Stimulated activated CD4-positive, alpha-beta T cell treated with anti-CD3 and anti-CD28 coated beads, Interleukin-2, amount 100 ng/mL, for 48 hours (primary cell): ENCODE measurements around the gene DCP2.
A peak's percentile ranks its signal among the peaks of the same experiment; 100 is the strongest.

Experiments used
- DNase-seq, 2 donors: peaks; one replicate each; pipeline ENCODE4 v3.0.0-alpha.2; 2020

DCP2 gene

DNA sequence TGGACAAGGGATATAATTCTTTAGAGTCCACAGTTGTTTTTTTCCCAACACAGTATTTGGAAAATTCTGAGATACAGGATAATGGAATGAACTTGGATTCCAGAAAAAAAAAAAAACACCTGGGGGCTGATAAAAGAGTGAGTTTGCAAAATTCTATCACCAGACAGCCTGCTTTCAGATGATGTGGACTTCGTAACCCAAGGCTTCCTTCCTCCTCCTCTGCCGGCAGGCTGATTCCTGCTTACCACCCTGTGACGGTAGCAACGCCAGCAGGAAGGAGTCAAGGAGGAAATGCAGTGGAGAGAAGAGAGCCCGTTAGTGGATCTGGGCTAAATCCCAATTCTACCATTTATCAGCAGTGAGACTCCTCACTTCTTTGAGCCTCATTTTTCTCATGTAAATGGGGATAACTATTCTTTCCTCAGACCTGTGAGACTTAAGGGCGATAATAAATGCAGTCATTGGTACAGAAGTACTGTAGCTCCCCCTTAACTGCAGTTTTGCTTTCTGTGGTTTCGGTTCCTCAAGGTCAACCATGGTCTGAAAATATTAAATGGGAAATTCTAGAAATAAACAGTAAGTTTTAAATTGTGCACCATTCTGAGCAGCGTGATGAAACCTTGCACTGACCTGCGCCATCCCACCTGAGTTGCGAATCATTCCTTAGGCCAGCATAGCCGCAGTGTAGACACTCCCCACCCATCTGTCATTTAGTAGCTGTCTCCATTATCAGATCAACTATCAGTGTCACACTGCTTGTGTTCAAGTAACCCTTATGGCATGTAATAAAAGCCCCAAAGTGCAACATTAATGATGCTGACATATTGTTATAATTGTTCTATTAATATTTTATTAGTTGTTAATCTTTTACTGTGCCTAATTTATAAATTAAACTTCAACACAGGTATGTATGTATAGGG lies 71.4 kb downstream of the DCP2 start:
- DNase-seq = no peak

DNA sequence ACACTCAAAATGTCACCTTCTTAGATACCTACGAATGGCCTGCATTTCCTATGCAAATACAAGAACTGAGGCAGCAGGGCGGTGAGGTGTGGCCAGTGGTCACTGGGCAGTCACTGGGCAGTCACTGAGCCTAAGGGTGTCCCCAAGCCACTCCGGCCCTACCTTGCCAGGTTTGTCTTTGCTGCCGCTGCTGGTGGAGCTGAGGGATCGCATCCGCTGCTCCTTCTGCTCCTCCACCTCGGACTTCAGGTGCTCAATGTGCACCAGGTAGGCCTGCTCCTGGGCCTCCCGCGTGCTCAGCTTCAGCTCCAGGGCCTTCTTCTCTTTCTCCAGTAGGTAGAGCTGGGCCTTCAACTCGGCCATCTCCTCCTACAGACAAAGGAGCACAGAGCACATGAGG lies 72.3 kb downstream of the DCP2 start:
- DNase-seq = no peak

DNA sequence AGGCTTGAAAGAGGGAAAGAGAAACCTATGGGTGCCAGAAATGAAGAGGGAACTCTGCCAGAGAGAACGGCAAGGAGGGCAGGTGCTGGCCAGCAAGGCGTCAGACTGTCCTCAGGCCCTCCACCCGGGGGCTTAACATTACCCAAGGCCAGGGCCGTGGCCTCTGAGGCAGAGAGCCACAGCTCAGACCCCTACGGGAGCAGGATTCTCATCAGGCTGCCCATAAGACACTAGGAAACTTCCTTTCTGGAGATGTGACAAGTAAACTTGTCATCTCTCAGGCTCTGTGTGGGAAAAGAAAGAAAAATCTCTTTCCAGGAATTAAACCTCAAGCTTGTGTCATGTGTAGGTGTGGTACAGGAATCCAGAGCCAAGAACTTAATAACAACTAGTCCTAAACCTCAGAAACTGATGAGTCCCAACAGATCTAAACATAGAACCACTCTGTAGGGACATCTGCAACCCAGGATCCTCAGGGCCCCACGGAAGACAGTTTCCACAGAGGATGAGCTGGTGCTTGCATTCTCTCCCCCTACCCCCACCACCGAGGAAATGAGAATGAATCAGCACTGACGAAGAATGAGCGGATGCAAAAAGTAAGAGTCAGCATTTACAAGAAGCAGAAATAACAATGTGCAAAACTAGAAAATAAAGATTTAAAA lies 74.3 kb downstream of the DCP2 start:
- DNase-seq = peak; percentile 18 to 30

DNA sequence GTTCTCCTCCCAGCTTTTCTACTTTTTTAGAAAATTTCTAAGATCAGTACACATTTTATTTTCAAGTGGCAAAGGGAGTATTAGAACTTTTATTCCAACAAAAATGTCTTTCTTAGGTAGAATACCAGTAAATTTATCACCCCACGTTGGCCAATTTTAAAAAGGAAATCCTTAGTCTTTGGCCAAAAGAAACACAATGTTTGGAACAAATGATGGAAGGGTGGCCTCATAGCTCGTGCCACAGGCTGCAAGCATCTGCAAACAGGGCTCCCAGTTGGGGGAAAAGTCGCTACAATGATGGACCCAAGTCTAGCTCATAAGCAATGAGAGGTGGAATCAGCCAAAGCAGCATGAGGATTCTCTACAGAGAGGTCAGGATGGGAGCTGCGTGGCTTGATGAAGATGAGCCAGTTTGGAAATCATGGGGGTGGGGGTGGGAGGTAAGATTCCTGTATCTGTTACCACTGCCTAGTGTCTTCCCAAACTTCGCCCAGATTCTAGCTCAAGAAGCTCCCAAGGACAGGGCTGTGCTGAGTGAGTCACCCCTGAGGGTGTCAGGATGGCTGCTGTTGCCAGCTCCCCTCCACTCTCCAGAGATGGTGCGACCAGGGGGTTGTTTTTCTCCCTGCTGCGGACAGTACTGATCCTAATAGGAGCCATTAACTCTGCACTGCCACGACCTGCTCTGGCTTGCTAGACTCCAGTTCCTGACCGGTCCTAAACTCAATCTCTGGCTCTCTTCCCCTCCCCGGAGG lies 75.6 kb downstream of the DCP2 start:
- DNase-seq = no peak

DNA sequence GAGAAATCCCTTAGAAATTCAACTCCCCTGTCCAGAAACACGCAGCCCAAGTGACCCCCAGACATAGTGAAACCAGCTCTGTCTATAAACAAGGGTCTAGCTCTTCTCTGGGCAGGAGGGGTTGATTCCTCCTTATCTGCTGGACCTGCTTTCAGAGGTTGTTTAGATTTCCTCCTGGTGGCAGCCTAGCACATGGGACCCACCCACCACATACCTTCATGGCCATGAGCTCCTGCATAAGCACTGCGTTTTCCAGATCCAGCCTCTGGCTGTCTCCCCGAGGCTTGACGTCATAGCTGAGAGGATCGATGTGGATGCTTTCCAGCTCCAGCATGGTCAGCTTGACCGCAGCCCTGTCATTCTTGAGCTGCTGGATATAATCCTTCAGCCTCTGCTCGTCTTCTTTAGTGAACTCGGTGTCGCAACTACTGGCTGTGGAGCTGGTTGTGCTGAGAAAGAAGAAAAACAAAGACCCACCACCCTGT lies 77.0 kb downstream of the DCP2 start:
- no peak for DNase-seq

DNA sequence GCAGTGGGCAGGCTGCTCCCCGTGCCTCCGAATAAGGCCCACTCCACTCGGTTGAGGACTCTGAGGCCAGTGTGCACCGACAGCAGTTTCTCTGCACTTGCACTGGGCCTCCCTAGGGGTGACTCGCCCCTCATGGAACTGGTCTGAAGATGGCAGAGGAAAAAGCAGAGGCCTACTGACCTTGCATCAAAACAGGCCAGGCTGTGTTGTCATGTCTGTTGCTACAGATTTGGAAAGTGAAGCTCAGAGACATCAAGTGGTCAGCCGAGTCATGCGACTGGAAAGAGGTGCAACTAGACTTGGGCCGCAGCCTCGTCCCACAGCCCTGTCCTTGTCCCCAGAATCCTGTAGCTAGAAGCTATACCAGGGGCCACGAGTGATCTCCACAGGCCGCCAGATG lies 78.3 kb downstream of the DCP2 start:
- DNase-seq = no peak

DNA sequence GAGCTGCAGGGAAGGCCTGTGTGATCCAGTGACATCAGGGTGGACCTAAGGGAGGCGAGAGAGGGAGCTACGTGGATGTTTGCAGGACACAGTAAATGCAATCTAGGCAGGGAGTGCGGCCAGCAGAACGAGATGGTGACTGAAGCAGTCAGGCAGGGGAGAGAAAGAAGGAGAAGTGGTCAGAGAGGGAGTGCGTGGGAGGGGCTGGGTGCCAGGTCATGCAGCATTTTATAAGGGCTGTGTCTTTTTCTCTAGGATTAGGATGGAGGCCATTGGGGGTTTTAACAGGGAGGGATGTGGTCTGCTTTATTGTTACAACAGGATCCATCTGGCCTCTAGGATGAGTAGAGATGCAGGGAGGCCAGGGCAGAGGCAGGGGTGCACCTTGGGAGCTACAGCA lies 80.4 kb downstream of the DCP2 start:
- no peak for DNase-seq

DNA sequence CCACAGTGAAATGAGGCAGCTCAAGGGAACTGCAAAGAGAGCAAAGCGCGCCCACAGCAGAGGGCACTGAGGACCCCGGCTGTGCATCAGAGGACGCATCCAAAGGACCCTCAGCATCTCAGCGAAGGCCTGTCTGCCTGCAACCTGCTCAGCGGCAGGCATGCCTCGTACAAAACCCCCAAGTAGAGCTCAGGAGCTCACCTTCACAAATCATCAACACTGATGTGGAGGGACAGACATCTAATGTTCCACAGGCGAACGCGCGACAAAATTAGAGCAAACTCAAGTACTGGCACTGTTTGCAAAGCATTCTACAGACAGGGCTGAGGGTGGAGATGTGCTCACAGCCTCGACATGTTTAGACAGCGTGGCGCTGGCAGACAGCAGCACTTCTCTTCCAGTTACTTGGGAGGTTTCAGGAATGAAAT lies 81.0 kb downstream of the DCP2 start:
- DNase-seq = no peak

DNA sequence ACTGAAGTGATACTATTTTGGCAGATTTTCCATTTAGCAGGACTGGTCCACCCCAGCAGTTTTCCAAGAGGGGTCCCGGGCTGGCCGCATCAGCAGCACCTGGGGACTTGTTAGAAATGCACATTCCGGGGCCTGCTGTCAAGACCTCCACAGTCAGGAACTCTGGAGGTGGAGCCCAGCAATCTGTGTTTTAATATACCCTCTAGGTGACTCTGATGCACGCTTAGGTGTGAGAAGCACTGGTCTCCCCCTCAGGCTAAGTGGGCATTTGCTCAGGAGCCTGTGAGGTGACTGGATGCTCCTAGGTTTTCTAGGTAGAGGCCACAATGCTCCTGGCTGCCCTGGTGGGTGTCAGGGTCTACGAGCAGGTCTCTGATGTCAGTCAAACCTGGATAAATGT lies 81.7 kb downstream of the DCP2 start:
- DNase-seq = no peak

DNA sequence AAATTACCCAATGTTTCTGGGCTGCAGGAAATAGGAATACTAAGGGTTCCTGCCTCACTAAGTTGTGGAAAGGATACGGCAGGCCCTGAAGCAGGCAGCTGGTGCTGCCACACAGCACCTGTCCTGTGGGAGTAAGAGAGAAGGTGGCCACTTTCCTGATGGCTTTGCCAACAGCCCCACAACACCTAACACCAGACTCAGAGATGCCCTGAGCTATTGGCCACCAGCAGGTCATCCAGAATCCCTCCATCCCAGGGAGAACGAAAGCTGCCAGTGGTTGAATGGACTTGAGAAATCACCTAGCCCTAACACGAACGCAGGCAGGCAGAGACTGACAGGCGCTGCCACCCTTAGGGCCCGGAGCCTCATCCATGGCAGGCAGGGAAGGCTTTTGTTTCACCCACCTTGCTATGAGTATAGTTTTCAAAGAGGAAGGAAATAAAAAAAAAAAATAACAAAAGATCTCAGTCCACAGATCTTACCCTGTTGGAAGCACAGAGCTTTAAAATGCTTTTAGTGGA lies 82.2 kb downstream of the DCP2 start:
- no peak for DNase-seq

DNA sequence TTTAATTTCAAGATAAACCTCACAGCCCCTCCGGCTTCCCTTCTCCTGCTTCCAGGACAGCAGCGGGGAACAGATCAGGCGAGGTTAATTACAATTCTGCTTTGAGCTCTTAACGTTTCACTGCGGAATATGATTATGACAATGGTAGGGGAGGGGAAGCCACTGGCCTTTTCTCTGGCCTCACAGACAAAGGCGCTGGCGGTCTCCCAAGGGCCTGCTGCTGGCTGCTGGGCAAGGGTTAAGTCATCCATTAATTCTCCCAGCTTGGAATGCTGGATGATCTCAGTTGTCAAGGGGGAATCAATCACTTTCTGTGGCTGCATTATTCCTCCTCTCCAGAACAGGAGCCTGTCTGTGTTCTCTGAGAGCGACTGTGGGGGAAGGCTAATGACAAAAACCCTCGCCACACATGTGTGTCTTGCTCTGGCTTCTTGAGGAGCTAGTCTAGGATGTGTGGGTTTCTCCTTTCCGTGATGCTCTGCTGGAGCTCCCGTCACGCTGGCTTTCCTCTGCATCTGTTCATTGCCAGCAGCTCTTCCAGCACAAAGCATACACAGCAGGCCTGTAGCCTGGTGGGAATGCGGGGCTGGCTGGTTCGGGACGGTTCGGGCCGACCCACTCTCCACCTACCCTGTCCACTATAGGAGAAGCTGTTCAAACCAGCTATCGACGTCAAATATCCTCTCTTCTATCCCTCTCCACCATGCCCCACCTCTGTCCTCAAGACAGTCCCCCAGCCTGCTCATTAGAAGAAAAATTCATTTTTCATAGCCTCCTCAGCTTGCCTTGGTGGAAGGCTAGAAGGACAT lies 82.8 kb downstream of the DCP2 start:
- DNase-seq = no peak

DNA sequence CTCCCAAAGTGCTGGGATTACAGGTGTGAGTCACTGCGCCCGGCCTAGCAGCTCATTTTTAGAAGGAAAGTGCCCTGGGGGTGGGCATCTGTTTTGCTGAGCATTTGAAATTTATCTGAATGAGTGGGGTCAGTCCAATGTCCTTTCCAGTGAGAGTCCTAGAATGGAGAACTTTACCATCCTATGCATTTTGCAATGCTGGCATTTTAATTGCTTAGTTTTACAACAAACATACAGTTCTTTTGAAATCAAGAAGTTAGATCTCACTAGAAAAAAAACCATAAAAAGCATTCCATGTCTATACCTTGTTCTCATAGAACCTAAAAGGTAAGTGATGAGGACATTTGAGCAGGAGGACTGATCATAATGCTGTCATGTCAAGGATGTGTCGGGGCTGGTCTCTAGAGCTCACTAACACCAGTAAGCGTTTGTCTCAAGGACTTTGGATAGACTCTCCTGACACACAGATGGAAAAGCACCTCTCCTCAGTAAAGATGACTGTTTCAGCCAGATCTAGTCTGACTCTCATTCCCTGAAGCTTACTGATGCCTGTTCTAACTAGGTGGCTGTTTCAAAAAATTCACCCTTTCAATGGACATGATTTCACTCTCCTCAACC lies 83.9 kb downstream of the DCP2 start:
- no peak for DNase-seq

DNA sequence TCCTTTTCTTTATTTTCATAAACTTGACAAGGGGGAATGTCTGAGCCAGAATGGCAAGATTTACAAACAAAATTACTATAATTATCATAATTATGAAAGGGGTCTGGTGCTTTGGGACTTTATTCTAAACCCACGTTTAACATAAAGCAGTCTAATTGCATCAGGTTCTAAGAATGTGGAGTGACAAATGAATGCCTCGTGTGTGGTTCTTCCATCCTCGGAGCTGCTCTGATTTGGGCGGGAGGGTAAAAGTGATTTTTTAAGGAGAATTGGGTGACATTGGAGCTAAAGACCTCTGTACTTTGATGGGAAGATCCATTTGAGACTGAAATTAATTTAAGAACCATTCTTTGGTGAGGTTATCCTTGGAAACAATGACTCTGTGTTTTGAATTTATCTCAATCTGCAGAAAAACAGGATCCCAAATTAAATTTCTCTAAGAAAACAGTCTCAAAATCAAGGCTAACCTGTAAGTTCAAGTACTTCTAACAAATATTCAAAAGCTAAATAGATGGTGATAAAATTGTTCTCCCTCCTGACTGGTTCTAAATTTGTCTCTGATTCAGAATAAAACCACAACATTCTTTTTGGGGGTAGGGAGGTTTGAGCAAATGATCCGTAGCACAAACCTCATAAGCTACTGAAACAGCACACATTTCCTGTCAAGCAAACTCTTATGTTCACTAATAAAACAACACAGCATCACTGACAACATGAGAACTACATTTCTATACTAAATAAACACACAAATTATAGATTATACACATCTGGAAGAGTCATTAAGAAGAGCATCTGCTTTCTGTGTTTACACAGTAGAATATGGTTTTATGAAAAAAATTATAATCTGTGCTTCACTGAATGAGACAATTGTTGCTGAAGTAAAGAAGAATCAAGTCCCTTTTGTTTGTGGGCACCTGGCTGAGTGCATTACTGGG lies 85.5 kb downstream of the DCP2 start:
- DNase-seq = no peak

DNA sequence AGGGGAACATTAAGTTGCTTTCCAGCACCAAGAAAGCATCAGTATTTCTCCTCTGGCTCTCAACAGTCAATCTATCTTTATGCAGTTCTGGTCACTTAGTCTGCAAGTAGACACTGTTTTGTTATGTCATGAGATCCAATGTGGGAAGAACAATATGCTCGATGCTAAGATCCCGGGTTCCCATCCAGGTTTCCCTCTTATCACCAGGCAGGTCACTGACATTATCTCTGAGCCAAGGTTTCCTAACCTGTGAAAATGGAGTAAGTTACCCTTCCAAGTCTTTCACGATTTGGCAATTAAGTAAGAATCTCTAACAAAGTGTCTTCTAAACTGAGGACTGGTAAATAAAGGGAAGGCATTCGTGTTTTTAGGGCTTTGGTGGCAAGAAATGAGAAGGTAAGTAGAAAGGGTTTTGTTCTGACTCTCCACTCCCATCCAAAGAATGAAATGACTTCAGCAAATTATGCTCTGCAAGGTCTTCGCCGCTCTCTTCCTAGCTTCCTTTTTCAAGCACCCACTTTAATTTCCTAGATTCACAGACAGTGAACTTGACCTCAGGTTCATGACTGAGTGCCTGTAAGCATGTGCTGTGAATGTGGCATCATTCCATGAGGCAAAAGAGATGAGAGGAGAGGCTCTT lies 86.4 kb downstream of the DCP2 start:
- DNase-seq = no peak

DNA sequence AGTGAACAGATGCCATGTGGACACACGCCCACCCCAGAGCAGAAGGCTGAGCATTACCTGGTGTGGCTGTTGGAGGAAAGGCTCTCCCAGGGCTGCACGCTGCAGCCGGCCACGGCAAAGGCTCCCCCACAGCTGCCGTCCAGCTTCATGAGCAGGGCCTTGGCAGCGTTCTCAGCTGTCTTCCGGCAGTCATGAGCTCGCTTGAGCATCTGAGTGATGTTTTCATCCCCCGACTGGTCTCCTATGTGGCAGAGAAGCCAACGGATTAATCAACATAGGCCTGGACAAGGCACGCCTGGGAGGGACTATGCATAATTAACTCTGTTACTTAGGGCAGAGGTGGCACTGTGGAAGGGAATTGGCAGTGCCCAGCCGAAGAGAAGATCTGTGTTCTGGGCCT lies 87.3 kb downstream of the DCP2 start:
- no peak for DNase-seq

DNA sequence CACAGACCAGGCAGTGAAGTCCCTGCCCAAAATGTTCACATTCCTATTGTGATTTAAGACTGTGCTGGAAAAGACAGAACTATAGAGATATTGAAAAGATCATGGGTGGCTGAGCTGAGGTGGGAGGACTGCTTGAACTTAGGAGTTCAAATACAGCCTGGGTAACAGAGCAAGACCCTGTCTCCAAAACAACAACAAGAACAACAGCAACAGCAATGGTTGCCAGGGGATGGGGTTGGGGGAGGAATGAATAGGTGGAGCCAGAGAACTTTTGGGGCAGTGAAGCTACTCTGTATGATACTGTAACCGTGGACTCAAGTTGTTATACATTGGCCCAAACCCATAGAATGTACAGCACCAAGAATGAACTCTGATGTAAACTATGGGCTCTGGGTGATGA lies 88.2 kb downstream of the DCP2 start:
- DNase-seq = no peak

DNA sequence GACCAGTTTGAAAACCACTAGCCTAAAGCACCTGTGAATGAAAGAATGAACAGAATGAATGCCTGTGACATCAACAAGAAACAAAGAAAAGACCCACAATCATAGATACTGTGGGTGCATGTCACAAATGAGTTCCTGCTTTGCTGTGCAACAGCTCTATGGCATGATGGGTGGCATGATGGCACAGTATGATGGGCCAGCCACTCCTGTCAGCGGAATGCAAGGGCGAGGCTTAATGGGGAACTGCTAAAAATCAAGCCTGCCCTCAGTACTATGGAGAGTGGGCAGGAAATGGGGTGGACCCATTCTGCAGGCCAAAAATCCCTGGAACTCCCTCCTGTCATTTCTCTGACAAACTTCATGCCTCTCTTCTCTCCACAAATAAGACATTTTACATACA lies 89.0 kb downstream of the DCP2 start:
- DNase-seq = no peak

DNA sequence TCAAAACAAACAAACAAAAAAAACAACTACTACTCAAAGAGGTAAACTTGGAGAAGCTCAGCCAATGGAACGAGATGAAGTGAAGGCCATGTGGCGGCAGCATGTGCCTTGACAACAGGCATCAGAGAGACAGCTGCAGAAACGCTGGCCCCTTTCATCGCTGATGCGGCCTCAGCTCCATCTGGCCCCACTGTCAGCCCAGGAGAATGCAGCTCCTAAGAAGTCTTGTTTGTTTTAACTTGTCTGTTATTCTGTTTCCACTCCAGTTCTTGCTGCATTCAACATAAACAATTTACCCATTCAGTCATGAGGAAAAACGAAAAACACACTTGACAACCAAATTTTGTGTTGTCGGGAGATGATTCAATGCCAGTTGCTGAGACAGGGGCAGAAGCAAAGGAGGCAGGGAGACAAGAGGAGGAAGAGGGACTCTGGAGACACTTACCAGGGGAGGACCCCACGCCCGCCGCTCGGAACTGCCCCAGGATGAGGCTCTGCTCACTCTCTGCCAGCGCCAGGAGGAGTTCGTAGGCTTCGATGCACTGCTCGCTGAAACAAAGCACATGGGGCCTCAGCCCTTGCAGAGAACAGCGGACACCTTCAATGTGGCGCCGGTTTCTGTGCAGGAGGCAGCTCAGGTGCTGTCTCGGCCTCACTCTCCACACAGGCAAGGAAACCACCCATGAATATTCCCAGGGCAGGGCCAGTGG lies 91.2 kb downstream of the DCP2 start:
- no peak for DNase-seq

DNA sequence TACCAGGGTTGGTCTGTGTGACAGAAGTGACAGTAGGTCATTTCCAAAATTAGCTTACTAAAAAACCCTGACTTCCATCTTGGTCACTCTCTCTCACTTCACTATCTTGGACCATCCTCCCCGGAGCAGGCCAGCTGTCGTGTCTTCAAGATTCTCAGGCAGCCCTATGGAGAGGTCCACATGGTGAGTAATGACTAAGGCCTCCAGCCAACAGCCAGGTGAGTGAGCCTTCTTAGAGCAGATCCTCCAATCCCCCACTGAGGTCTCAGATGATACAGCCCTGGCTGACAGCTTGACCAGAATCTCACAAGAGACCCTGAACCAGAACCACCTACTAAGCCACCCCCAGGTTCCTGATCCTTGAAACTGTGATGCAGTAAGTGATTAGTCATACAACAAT lies 92.0 kb downstream of the DCP2 start:
- no peak for DNase-seq
